ENCODE measurements around the gene VIPAS39. TPM values are rescaled to one million over a fixed set of nuclear protein-coding genes. Genes with fewer than 3 reads are reported as not detected.

The VIPAS39 gene
- total and polyA plus RNA-seq, 2 of the 13 experiments (the other 11 are each of a cell fraction or from before 2014, with no cell fraction given), result 13.3 to 21.5 TPM

DNA sequence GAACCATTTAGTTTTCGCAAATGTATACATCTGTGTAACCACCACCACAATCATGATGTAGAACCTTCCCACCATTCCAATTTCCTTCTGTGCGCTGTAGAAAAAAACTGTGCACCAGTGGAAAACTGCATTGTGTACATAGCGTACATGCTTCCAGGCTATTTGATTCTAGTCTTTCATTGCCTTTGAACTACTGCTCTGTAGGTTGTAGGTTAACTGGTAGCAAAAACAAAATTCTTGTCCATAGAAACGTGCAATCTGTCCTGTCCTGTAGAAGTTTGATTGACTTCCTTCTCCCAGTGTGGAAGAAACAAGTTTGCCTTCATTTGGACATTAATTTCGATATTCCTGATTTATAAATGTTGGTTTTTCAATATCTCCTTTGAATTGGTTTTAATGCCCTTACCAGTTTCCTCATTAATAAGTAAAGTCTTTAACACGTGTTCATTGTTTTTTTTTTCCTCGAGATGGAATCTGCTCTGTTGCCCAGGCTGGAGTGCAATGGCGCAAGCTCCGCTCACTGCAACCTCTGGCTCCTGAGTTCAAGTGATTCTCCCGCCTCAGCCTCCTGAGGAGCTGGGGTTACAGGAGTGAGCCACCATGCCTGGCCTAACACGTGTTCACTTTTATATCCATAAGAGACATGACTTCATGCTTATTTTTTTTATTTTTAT is 44.8 kb upstream of the VIPAS39 start (continued):
- TF ChIP-seq, protein P1, sequence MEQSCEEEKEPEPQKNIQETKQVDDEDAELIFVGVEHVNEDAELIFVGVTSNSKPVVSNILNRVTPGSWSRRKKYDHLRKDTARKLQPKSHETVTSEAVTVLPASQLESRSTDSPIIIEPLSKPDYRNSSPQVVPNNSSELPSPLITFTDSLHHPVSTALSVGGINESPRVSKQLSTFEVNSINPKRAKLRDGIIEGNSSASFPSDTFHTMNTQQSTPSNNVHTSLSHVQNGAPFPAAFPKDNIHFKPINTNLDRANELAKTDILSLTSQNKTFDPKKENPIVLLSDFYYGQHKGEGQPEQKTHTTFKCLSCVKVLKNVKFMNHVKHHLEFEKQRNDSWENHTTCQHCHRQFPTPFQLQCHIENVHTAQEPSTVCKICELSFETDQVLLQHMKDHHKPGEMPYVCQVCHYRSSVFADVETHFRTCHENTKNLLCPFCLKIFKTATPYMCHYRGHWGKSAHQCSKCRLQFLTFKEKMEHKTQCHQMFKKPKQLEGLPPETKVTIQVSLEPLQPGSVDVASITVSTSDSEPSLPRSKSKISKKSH (CRISPR knock-in tag; IDR thresholded peaks at IDR 0.05; ENCODE audit: borderline replicate concordance), result no peak
- TF ChIP-seq ZNF362 (CRISPR knock-in tag; IDR thresholded peaks at IDR 0.05; ENCODE audit: borderline replicate concordance), result peak; percentile 93
- no peak for TF ChIP-seq KDM4B (CRISPR knock-in tag; IDR thresholded peaks at IDR 0.05)
- TF ChIP-seq ZNF234 (CRISPR knock-in tag; conservative IDR thresholded peaks at IDR 0.05), result no peak
- no peak for TF ChIP-seq YEATS2 (CRISPR knock-in tag; IDR thresholded peaks at IDR 0.05; ENCODE audit: borderline replicate concordance)
- no peak for TF ChIP-seq TBX3 (IDR thresholded peaks at IDR 0.05; ENCODE audit: borderline replicate concordance)
- TF ChIP-seq TCF7L2 (IDR thresholded peaks at IDR 0.05; ENCODE audit: low read depth, low read length), result no peak
- TF ChIP-seq ZNF672 (CRISPR knock-in tag; IDR thresholded peaks at IDR 0.05), result no peak
- TF ChIP-seq, protein P2, sequence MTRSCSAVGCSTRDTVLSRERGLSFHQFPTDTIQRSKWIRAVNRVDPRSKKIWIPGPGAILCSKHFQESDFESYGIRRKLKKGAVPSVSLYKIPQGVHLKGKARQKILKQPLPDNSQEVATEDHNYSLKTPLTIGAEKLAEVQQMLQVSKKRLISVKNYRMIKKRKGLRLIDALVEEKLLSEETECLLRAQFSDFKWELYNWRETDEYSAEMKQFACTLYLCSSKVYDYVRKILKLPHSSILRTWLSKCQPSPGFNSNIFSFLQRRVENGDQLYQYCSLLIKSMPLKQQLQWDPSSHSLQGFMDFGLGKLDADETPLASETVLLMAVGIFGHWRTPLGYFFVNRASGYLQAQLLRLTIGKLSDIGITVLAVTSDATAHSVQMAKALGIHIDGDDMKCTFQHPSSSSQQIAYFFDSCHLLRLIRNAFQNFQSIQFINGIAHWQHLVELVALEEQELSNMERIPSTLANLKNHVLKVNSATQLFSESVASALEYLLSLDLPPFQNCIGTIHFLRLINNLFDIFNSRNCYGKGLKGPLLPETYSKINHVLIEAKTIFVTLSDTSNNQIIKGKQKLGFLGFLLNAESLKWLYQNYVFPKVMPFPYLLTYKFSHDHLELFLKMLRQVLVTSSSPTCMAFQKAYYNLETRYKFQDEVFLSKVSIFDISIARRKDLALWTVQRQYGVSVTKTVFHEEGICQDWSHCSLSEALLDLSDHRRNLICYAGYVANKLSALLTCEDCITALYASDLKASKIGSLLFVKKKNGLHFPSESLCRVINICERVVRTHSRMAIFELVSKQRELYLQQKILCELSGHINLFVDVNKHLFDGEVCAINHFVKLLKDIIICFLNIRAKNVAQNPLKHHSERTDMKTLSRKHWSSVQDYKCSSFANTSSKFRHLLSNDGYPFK (CRISPR knock-in tag; IDR thresholded peaks at IDR 0.05; ENCODE audit: borderline replicate concordance), result no peak
- peak; percentile 70 for TF ChIP-seq HDAC2 (CRISPR knock-in tag; IDR thresholded peaks at IDR 0.05)
- TF ChIP-seq HOXD1 (CRISPR knock-in tag; IDR thresholded peaks at IDR 0.05), result no peak
- TF ChIP-seq SNRNP70 (IDR thresholded peaks at IDR 0.05; ENCODE audit: low read depth, low read length), result no peak
- TF ChIP-seq POLR2G (IDR thresholded peaks at IDR 0.05; ENCODE audit: low read depth, low read length), result no peak
- TF ChIP-seq CREB1 (IDR thresholded peaks at IDR 0.05), result no peak
- no peak for TF ChIP-seq CREB1 (CRISPR knock-in tag; IDR thresholded peaks at IDR 0.05)
- TF ChIP-seq, protein P3, sequence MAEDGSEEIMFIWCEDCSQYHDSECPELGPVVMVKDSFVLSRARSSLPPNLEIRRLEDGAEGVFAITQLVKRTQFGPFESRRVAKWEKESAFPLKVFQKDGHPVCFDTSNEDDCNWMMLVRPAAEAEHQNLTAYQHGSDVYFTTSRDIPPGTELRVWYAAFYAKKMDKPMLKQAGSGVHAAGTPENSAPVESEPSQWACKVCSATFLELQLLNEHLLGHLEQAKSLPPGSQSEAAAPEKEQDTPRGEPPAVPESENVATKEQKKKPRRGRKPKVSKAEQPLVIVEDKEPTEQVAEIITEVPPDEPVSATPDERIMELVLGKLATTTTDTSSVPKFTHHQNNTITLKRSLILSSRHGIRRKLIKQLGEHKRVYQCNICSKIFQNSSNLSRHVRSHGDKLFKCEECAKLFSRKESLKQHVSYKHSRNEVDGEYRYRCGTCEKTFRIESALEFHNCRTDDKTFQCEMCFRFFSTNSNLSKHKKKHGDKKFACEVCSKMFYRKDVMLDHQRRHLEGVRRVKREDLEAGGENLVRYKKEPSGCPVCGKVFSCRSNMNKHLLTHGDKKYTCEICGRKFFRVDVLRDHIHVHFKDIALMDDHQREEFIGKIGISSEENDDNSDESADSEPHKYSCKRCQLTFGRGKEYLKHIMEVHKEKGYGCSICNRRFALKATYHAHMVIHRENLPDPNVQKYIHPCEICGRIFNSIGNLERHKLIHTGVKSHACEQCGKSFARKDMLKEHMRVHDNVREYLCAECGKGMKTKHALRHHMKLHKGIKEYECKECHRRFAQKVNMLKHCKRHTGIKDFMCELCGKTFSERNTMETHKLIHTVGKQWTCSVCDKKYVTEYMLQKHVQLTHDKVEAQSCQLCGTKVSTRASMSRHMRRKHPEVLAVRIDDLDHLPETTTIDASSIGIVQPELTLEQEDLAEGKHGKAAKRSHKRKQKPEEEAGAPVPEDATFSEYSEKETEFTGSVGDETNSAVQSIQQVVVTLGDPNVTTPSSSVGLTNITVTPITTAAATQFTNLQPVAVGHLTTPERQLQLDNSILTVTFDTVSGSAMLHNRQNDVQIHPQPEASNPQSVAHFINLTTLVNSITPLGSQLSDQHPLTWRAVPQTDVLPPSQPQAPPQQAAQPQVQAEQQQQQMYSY (CRISPR knock-in tag; IDR thresholded peaks at IDR 0.05), result no peak
- no peak for TF ChIP-seq GABPA (IDR thresholded peaks at IDR 0.05; ENCODE audit: low read depth, low read length)
- TF ChIP-seq GABPA (CRISPR knock-in tag; IDR thresholded peaks at IDR 0.05; ENCODE audit: low read depth), result 0 out of 2 replicates have a peak, but pooled peaks have one; percentile 35
- peak; percentile 49 for TF ChIP-seq HOXA3 (CRISPR knock-in tag; IDR thresholded peaks at IDR 0.05)
- TF ChIP-seq RBM22 (optimal IDR thresholded peaks at IDR 0.05; ENCODE audit: low read length), result no peak
